ENCODE results near the gene HOXB2. TPM values are rescaled to one million over a fixed set of nuclear protein-coding genes. Genes with fewer than 3 reads are reported as not detected.

The HOXB2 gene
- total RNA-seq, 2 donors from 2014 or later = 3.2 to 21.7 TPM

DNA sequence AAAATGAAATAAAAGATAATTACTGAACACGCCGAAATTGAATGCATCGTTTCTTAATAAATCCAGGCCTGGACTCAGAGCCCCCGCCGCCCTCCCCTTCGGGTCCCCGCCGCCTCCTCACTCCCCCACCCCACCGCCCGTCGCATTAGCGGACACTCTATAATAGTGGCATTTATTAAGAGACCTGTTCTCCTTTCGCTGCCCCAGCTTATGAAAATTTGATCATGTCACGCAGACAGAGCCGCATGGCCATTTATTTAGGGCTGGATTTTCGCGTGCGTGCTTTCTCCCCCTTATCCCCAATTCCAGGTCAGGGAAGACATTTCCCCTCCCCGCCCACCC is 6.3 kb upstream of the HOXB2 start:
- Mint-ChIP-seq H3K27ac (no peak overlapping the region), H3K36me3 (no peaks in the 10 kb centered on the region), H3K9me3 (no peaks in the 10 kb centered on the region)
- DNase-seq (ENCODE audit: low spot score in 2 of 2) = no peak
- no peak for ATAC-seq

- no peak overlapping the region for H3K27ac Mint-ChIP-seq
These were observed 5.7 kb upstream of the HOXB2 start for GRCh38 chr17:48550502-48551213.

GRCh38 chr17:48549914-48550501 is 5.1 kb upstream of the HOXB2 start:
- no peak for ATAC-seq
- no peak overlapping the region for H3K27ac Mint-ChIP-seq
- no peak for DNase-seq (ENCODE audit: low spot score in 2 of 2)
- H3K9me3 Mint-ChIP-seq = no peaks in the 10 kb centered on the region
- H3K36me3 Mint-ChIP-seq = no peaks in the 10 kb centered on the region

More at GRCh38 chr17:48550502-48551213, 5.7 kb upstream of the HOXB2 start:
- H3K36me3 Mint-ChIP-seq = no peaks in the 10 kb centered on the region
- no peaks in the 10 kb centered on the region for H3K9me3 Mint-ChIP-seq
- DNase-seq (ENCODE audit: low spot score in 2 of 2) (no peak), ATAC-seq (no peak)

- DNase-seq (ENCODE audit: low spot score in 2 of 2) (no peak), ATAC-seq (no peak)
- Mint-ChIP-seq H3K9me3 (no peaks in the 10 kb centered on the region), H3K36me3 (peaks cover 0 to under 1% of the 10 kb centered on the region in 2 donors), H3K27ac (no peak overlapping the region)
These were observed 4.3 kb upstream of the HOXB2 start for GRCh38 chr17:48549281-48549630.

- no peaks in the 10 kb centered on the region for H3K9me3 Mint-ChIP-seq
- H3K36me3 Mint-ChIP-seq = peaks cover 0 to 6% of the 10 kb centered on the region in 2 donors
- ATAC-seq (no peak), DNase-seq (ENCODE audit: low spot score in 2 of 2) (no peak)
- H3K27ac Mint-ChIP-seq = peak overlapping the region in 1 of 2 donors; percentile 66
These were observed 3.8 kb upstream of the HOXB2 start for GRCh38 chr17:48548523-48549280.

DNA sequence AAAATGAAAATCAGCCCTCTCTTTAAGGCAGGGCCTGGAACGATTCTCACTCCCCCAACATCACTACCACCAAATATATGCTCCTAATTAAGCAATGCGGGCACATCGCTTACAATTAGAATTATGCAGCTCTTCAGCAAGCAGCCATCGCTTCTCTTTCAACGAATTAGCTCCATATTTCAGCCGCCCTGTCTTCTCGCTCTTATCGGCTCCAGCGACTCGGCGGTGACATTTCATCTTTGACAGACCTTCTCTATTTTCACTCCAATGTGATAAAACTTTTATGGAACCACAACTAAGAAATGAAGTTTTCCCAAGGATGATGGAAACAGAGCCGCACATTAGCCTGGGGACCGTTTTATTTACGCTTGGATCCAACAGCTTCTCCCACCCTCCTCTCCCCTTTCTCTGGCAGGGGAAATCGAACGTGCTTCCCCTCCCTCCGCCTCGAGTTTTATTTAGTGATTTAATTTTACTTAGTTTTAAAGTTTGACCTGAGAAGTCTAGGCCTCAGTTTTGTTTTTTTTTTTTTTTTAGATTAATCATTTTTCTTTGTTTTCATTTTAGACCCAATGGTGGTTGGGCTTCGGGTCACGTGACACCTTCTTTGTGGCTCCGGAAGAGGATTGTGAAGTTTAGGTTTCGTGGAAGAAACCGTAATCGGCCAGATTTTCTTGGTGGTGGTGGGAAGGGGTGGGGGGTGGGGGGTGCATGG is 3.1 kb upstream of the HOXB2 start:
- no peak for DNase-seq (ENCODE audit: low spot score in 2 of 2)
- Mint-ChIP-seq H3K27ac (peak overlapping the region in 1 of 2 donors; percentile 66), H3K36me3 (peaks cover under 1 to 11% of the 10 kb centered on the region in 2 donors), H3K9me3 (no peaks in the 10 kb centered on the region)
- ATAC-seq = peak in 1 of 2 donors; percentile 15

GRCh38 chr17:48546924-48547807 is 2.3 kb upstream of the HOXB2 start:
- H3K27ac Mint-ChIP-seq = peak overlapping the region in 1 of 2 donors; percentile 66
- no peak for ATAC-seq
- DNase-seq (ENCODE audit: low spot score in 2 of 2) = no peak

GRCh38 chr17:48546137-48546923 is 1.4 kb upstream of the HOXB2 start:
- H3K9me3 Mint-ChIP-seq = no peaks in the 10 kb centered on the region
- no peak for DNase-seq (ENCODE audit: low spot score in 2 of 2)
- peaks cover 13 to 27% of the 10 kb centered on the region in 2 donors for H3K36me3 Mint-ChIP-seq
- H3K27ac Mint-ChIP-seq = no peak overlapping the region
- no peak for ATAC-seq

More at GRCh38 chr17:48546924-48547807, 2.3 kb upstream of the HOXB2 start:
- Mint-ChIP-seq H3K9me3 (no peaks in the 10 kb centered on the region), H3K36me3 (peaks cover 8 to 19% of the 10 kb centered on the region in 2 donors)

- DNase-seq (ENCODE audit: low spot score in 2 of 2) = no peak
- peaks cover 13 to 33% of the 10 kb centered on the region in 2 donors for H3K36me3 Mint-ChIP-seq
- no peaks in the 10 kb centered on the region for H3K9me3 Mint-ChIP-seq
- H3K27ac Mint-ChIP-seq = peak overlapping the region; percentile 22 to 100
- no peak for ATAC-seq
These were observed 630 bp upstream of the HOXB2 start for GRCh38 chr17:48545539-48545938.

DNA sequence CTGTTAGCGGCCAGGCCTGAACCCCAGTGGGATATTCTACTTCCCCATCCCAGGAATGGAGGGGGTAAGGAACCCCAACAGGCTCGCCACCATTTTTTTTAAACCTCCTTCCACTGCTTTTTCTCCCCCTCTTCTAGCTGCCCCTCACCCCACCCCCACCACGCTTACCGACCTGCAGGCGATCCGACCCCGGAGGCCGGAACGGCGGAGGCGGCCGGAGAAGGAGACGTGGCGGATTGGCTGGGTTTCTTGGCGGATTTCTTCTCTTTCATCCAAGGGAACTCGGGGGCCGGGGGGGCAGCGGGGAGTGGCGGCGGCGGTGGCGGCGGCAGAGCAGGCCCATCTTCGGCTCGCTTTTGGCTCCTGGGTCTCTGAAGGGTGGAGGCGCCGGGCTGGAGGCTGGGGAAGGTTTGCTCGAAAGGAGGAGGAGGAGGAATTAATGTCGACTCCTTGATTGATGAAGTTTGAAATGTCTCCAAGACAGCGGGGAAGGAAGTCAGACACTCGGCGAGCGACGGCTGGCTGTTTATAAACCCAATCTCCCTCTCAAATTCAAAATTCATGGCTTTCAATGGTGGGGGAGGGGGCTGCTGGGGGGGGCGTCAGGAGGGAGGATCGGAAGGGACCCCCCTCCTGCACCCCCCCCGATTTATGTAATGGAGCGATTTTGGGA is 424 bp downstream of the HOXB2 start:
- ATAC-seq (peak in 1 of 2 donors; percentile 3), DNase-seq (ENCODE audit: low spot score in 2 of 2) (peak in 1 of 2 donors; percentile 12)
- Mint-ChIP-seq H3K9me3 (no peaks in the 10 kb centered on the region), H3K36me3 (peaks cover 13 to 33% of the 10 kb centered on the region in 2 donors), H3K27ac (peak overlapping the region; percentile 45 to 100)

DNA sequence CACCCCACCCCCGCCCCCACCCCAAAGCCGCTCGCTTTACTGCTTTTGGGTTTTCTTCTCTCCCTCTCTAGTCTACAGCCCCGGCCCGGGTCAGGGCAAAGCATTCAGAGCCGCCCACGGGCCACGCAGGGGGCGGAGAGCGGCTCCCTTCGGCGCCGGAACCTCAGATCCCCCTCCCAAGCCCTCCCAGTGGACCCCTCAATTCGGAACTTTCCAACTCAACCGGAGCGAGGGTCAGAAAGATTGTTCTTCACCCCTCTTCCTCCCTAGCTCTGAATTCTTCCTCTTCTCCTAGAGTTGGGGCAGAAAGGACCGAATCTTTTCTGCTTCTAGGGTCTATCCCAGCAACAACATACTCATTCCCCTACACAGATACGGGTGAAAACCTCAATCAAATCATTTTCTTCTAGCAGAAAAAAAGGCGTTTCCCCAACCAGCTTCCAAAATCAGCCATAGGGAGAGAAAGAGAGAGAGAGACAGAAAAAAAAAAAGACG is 1.0 kb downstream of the HOXB2 start:
- Mint-ChIP-seq H3K36me3 (peaks cover 13 to 33% of the 10 kb centered on the region in 2 donors), H3K9me3 (no peaks in the 10 kb centered on the region), H3K27ac (peak overlapping the region; percentile 56 to 100)
- ATAC-seq (peak; percentile 44 to 53), DNase-seq (ENCODE audit: low spot score in 2 of 2) (peak in 1 of 2 donors; percentile 32)

DNA sequence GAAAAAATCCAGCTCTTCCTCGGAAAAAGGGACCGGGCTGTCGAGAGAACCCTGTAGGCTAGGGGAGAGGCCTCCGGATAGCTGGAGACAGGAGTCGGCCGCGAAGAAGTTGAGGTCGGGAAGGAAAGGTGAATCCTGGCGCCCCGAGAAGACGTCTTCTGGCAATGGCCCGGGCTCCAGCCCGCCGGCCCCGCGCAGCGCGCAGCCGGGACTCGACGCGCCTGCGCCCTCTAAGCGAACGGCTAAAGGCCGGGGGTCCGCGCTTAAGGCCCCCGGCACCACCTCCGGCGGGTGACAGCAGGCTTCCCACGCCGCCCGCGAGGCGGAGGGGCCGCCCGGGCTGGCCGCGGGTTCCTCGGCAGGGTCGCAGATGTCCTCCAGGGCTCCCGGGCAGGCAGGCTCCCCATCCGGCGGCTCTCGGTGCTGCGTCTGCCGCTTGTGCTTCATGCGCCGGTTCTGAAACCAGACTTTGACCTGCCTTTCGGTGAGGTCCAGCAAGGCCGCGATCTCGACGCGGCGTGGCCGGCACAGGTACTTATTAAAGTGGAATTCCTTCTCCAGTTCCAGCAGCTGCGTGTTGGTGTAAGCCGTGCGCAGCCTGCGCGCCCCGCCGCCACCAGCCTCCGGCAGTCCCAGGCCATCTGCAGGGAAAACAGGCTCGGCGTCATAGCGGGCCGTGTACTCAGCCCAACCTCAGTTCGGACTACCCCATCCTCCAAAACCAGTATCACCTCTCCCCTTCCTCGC is 1.6 kb downstream of the HOXB2 start:
- no peaks in the 10 kb centered on the region for H3K9me3 Mint-ChIP-seq
- H3K36me3 Mint-ChIP-seq = peaks cover 13 to 33% of the 10 kb centered on the region in 2 donors
- ATAC-seq (peak; percentile 49 to 70), DNase-seq (ENCODE audit: low spot score in 2 of 2) (peak; percentile 66 to 71)
- H3K27ac Mint-ChIP-seq = peak overlapping the region; percentile 95 to 100

DNA sequence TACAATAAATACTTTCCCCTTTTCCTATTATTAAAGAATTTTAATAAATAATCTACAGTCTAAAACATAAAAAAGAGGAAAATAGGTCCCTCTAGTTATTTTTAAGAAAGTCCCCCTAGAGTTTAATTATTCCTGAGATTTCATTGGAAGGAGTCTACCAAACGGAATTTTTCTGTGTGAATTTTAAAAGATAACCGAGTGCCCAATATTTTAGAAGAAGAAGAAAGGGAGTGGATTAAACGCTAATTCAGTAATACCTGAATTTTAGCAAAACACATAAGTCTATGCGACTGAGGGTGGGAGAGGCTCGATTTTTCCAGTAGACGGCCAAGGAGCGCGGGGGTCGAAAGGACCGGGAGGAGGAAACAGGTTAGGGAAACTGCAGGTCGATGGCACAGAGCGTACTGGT is 2.2 kb downstream of the HOXB2 start:
- H3K27ac Mint-ChIP-seq = peak overlapping the region; percentile 95 to 100
- no peak for ATAC-seq
- H3K36me3 Mint-ChIP-seq = peaks cover 13 to 33% of the 10 kb centered on the region in 2 donors
- DNase-seq (ENCODE audit: low spot score in 2 of 2) = no peak
- no peaks in the 10 kb centered on the region for H3K9me3 Mint-ChIP-seq

DNA sequence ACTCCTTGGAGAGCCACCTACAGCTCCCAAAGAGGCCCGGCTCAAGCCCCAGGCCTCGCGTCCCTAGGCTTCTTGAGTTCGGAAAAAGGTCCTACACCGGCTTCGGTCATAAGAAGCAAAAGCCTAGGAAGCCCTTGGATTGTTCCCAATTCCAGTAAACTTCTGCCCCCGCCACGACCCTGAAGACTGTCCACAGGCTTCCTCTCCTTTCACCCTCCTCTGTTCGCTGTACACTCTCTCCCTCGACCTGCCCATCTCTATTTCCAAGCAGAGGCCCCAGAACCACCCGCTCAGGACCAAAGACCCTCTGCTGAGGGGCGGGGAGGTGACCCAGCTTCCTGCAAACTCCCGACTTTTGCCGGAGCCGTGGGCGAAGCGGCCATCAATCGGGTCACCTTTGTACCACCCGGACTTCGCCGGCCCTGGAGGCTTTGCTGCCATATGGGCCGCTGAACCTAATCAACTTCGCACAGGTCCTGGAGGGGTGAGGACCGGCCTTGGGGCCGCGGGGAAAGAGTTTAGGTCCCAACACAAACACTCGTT is 2.7 kb downstream of the HOXB2 start:
- Mint-ChIP-seq H3K27ac (peak overlapping the region; percentile 92 to 100), H3K9me3 (no peaks in the 10 kb centered on the region), H3K36me3 (peaks cover 13 to 33% of the 10 kb centered on the region in 2 donors)
- peak in 1 of 2 donors; percentile 13 for ATAC-seq
- DNase-seq (ENCODE audit: low spot score in 2 of 2) = peak in 1 of 2 donors; percentile 24
